ENCODE measurements around the gene PDAP1. TPM values are rescaled to one million over a fixed set of nuclear protein-coding genes. Genes with fewer than 3 reads are reported as not detected.

PDAP1 gene
- total and polyA plus RNA-seq, 2 of the 4 experiments (the other 2 are of a cell fraction) = 40.3 to 193 TPM

GRCh38 chr7:99380823-99381663 lies 27.4 kb downstream of the PDAP1 start:
- Histone ChIP-seq H2BK20ac (ENCODE audit: low read depth, low read length) (no peak overlapping the region), H3K9ac (ENCODE audit: low read depth, low read length) (no peak overlapping the region), H2BK120ac (ENCODE audit: low read depth, low read length) (no peak overlapping the region), H3K36me3 (ENCODE audit: control insufficient read depth, insufficient read depth, low read length) (peaks cover 6% of the 10 kb centered on the region), H3K4ac (ENCODE audit: low read depth, low read length) (no peak overlapping the region), H4K5ac (ENCODE audit: low read depth, low read length) (peak overlapping the region; percentile 52; the same call in 1 of the 2 replicates), H4K8ac (ENCODE audit: low read depth in 2 of 2, low read length in 2 of 2) (no peak overlapping the region), H4K91ac (ENCODE audit: insufficient read depth, low read depth, low read length) (no peak overlapping the region), H2BK5ac (ENCODE audit: low read depth, low read length, poor library complexity, severe bottlenecking) (no peak overlapping the region), H3K56ac (ENCODE audit: extremely low read depth, insufficient read depth, low read length) (no peak overlapping the region), H3K18ac (ENCODE audit: low read depth, low read length) (no peak overlapping the region), H2BK15ac (ENCODE audit: low read depth, low read length) (no peak overlapping the region), H2AK5ac (ENCODE audit: low read depth, low read length) (peak overlapping the region; percentile 73; the same call in 1 of the 2 replicates), H2AFZ (replicated peaks; ENCODE audit: low read length, poor library complexity) (peak overlapping the region; percentile 32), H3K79me1 (ENCODE audit: low read depth in 1 of 2, low read length in 2 of 2) (peaks cover 25 to 73% of the 10 kb centered on the region in 2 experiments), H3K27ac (ENCODE audit: insufficient read depth, low read length) (no peak overlapping the region; the same call in 1 of the 2 replicates), H3K9me3 (ENCODE audit: control insufficient read depth, insufficient read depth, low read length) (no peaks in the 10 kb centered on the region), H4K20me1 (ENCODE audit: insufficient read depth, low read length) (peaks cover 62% of the 10 kb centered on the region), H2AK9ac (replicated peaks; ENCODE audit: low read depth, low read length, poor library complexity) (peak overlapping the region; percentile 42), H3K9me1 (ENCODE audit: insufficient read depth, low read length) (peaks cover 13% of the 10 kb centered on the region), H3K4me2 (ENCODE audit: low read depth, low read length) (no peak overlapping the region), H3K4me1 (ENCODE audit: control insufficient read depth, insufficient read depth, low read length) (peaks cover 14% of the 10 kb centered on the region), H3K14ac (replicated peaks; ENCODE audit: low read depth, low read length) (no peak overlapping the region), H3K4me3 (ENCODE audit: insufficient read depth, low read depth, low read length) (no peak overlapping the region), H3K27me3 (ENCODE audit: control insufficient read depth, insufficient read depth, low read length) (no peaks in the 10 kb centered on the region), H3K23ac (ENCODE audit: low read depth, low read length) (peak overlapping the region; percentile 52; the same call in 1 of the 2 replicates)
- no peak for DNase-seq
- no peak for ATAC-seq (ENCODE audit: low read depth)
- intact Hi-C loops (cut with micrococcal nuclease) (no loop called here), in situ Hi-C loops (cut with MboI; ENCODE audit: low sequenced_read_pairs) (no loop called here), dilution Hi-C loops (cut with HindIII; ENCODE audit: low sequenced_read_pairs, unreplicated experiment) (no loop called here)
- POLR2A ChIA-PET (ENCODE audit: unreplicated experiment) = no interaction called here
- no TSS peak for BruUV-seq (replicated peaks)
- 95% methylated on average over 10 of the region's 16 CpGs; no CpG with 5 or more reads in 1 of the 2 experiments for WGBS, 2 experiments (ENCODE audit: extremely low coverage in 2 of 2, insufficient read length in 1 of 2)
- CTCF ChIA-PET = no interaction called here
- no peak for TF ChIP-seq MAZ (IDR thresholded peaks at IDR 0.05; ENCODE audit: borderline replicate concordance, low read depth, low read length)
- TF ChIP-seq MAFK (IDR thresholded peaks at IDR 0.05; ENCODE audit: low read depth, low read length) = no peak
- TF ChIP-seq RFX5 (IDR thresholded peaks at IDR 0.05; ENCODE audit: low read depth, low read length) = no peak
- TF ChIP-seq POLR2A (IDR thresholded peaks at IDR 0.05; ENCODE audit: low read depth, low read length) = no peak
- no peak for TF ChIP-seq USF2 (IDR thresholded peaks at IDR 0.05; ENCODE audit: low read depth, low read length)
- no peak for TF ChIP-seq RAD21 (IDR thresholded peaks at IDR 0.05; ENCODE audit: low read length)
- no peak for TF ChIP-seq CTCF (conservative IDR thresholded peaks at IDR 0.05; ENCODE audit: low read depth, low read length)
- no peak for TF ChIP-seq ELK1 (IDR thresholded peaks at IDR 0.05; ENCODE audit: borderline replicate concordance, low read depth, low read length)
- no peak for TF ChIP-seq NFE2L2 (IDR thresholded peaks at IDR 0.05; ENCODE audit: low read depth, low read length)
- no peak for TF ChIP-seq BHLHE40 (IDR thresholded peaks at IDR 0.05; ENCODE audit: low read depth, low read length)
- TF ChIP-seq MXI1 (IDR thresholded peaks at IDR 0.05; ENCODE audit: borderline replicate concordance, low read depth, low read length) = no peak
- TF ChIP-seq SMC3 (IDR thresholded peaks at IDR 0.05; ENCODE audit: low read depth, low read length) = no peak
- TF ChIP-seq CEBPB (IDR thresholded peaks at IDR 0.05; ENCODE audit: low read depth, low read length) = no peak
- no peak for TF ChIP-seq RCOR1 (IDR thresholded peaks at IDR 0.05; ENCODE audit: insufficient replicate concordance, low read length)
- no peak for TF ChIP-seq CHD1 (IDR thresholded peaks at IDR 0.05; ENCODE audit: low read depth, low read length)

Measured in IMR-90 (cell line).